HCT116 (cell line): ENCODE data around the gene SYTL3. TPM values are rescaled to one million over a fixed set of nuclear protein-coding genes. Genes with fewer than 3 reads are reported as not detected.
"Not testable (repeated sequence)": the region's sequence is repeated elsewhere in the genome, so short reads cannot be mapped to it uniquely, and the experiment has no call there.

Experiments
- ATAC-seq: fragments of 200-7000 bp; cut with Tn5 transposase; 2 replicates; pipeline ENCODE4 v1.9.1; 2020; ENCODE audit warnings: mild to moderate bottlenecking, moderate library complexity
- BruUV-seq: library from RNA; stranded (reverse); fragments of 400-500 nt; replicated peaks from 2 replicates; lab custom pipeline; 2021; lab: Mats Ljungman, UMichigan
- CTCF ChIA-PET: fragments of 300-600 bp; sonication (Branson Sonifier 250); formaldehyde crosslinking; loops from one replicate; lab custom pipeline; 2021; ENCODE audit warnings: antibody characterized with exemption; lab: Charles Lee
- POLR2A ChIA-PET: fragments of 300-600, 350-600 bp; sonication (Branson Sonifier 250); formaldehyde crosslinking; loops from one replicate; lab custom pipeline; 2021; ENCODE audit warnings: antibody characterized with exemption; lab: Charles Lee
- RAD21 ChIA-PET, 2 experiments: fragments of 300-600 bp; sonication (Branson Sonifier 250); formaldehyde crosslinking; loops; one replicate each; lab custom pipeline; 2023; ENCODE audit warnings: low total read pairs in 2 of 2; ENCODE audit not compliant: uncharacterized antibody in 2 of 2, unreplicated experiment in 2 of 2, low non-redundant PET in 1 of 2; lab: Charles Lee
- DNase-seq: peaks from one replicate; pipeline ENCODE4 v3.0.0-alpha.2; 2010; ENCODE audit warnings: low read depth, low spot score
- H2AFZ ChIP-seq: fragments of 200-600 bp; shearing (Covaris generic), sonication (generic); 2 replicates; pipeline ENCODE4 v1.6.1; 2017; ENCODE audit warnings: low read depth, mixed run types, mixed read lengths, antibody characterized with exemption, low read length; ENCODE audit not compliant: poor library complexity, severe bottlenecking
- H3K27ac ChIP-seq: 2 replicates; pipeline ENCODE4 v1.5.1; 2012; ENCODE audit warnings: low read depth, low read length
- H3K27me3 ChIP-seq: fragments of 200-600 bp; sonication (generic); 2 replicates; pipeline ENCODE4 v1.6.1; 2016; ENCODE audit warnings: mixed run types, low read length, mixed read lengths; ENCODE audit not compliant: insufficient read depth
- H3K36me3 ChIP-seq, 2 experiments: fragments of 200-500 bp in 1 of 2; fragments of 200-600 bp in 1 of 2; sonication (Bioruptor generic) in 1 of 2; sonication (generic) in 1 of 2; 2 replicates each; pipeline versions ENCODE4 v1.5.1 to v1.6.1; 2014 to 2016; ENCODE audit warnings: low read length in 2 of 2, inconsistent platforms in 1 of 2, mixed read lengths in 1 of 2, mixed run types in 1 of 2; ENCODE audit not compliant: insufficient read depth in 2 of 2, control insufficient read depth in 1 of 2
- H3K4me1 ChIP-seq, 2 experiments: fragments of 200-600 bp in 1 of 2; sonication (generic) in 1 of 2; 2 replicates each; pipeline versions ENCODE4 v1.5.1 to v1.6.1; 2012 to 2017; ENCODE audit warnings: low read length in 2 of 2, inconsistent platforms in 1 of 2, mild to moderate bottlenecking in 1 of 2, mixed read lengths in 1 of 2, mixed run types in 1 of 2, moderate library complexity in 1 of 2; ENCODE audit not compliant: insufficient read depth in 2 of 2, control insufficient read depth in 1 of 2
- H3K4me2 ChIP-seq: fragments of 200-600 bp; sonication (generic); 2 replicates; pipeline ENCODE4 v1.6.1; 2017; ENCODE audit warnings: mixed run types, low read length, mixed read lengths
- H3K4me3 ChIP-seq, 2 experiments: fragments of 200-600 bp in 1 of 2; sonication (generic) in 1 of 2; replicated peaks in 1 of 2; 2 replicates each; pipeline ENCODE4 v1.5.1; 2011 to 2016; ENCODE audit warnings: low read length in 2 of 2, control low read depth in 1 of 2, low read depth in 1 of 2, mild to moderate bottlenecking in 1 of 2, mixed read lengths in 1 of 2, mixed run types in 1 of 2
- H3K79me2 ChIP-seq: fragments of 200-600 bp; sonication (generic); 2 replicates; pipeline ENCODE4 v1.6.1; 2017; ENCODE audit warnings: mild to moderate bottlenecking, mixed run types, low read length, moderate library complexity, mixed read lengths; ENCODE audit not compliant: insufficient read depth
- H3K9ac ChIP-seq: fragments of 200-600 bp; sonication (generic); 2 replicates; pipeline ENCODE4 v1.6.1; 2016; ENCODE audit warnings: low read length, mixed read lengths
- H3K9me2 ChIP-seq: fragments of 200-600 bp; sonication (generic), shearing (Covaris generic); 2 replicates; pipeline ENCODE4 v1.6.1; 2017; ENCODE audit warnings: mixed run types, mild to moderate bottlenecking, moderate library complexity; ENCODE audit not compliant: insufficient read depth
- H3K9me3 ChIP-seq, 2 experiments: fragments of 200-500 bp in 1 of 2; fragments of 200-600 bp in 1 of 2; sonication (Bioruptor generic) in 1 of 2; sonication (generic) in 1 of 2; 2 replicates each; pipeline ENCODE4 v1.6.1; 2014 to 2017; ENCODE audit warnings: low read length in 2 of 2, mixed read lengths in 2 of 2, inconsistent platforms in 1 of 2, low read depth in 1 of 2, mild to moderate bottlenecking in 1 of 2, mixed run types in 1 of 2, moderate library complexity in 1 of 2; ENCODE audit not compliant: control insufficient read depth in 1 of 2, insufficient read depth in 1 of 2
- H4K20me1 ChIP-seq: fragments of 200-600 bp; sonication (generic), shearing (Covaris generic); 2 replicates; pipeline ENCODE4 v1.6.1; 2017; ENCODE audit warnings: mixed run types, mild to moderate bottlenecking, moderate library complexity; ENCODE audit not compliant: insufficient read depth
- ATF3 ChIP-seq: IDR thresholded peaks from 2 replicates; pipeline ENCODE4 v1.6.1; 2012
- EZH2 ChIP-seq: fragments of 200-600 bp; sonication (generic); IDR thresholded peaks from 2 replicates; pipeline ENCODE4 v1.6.1; 2017; ENCODE audit warnings: antibody characterized with exemption, mixed run types
- EZH2phosphoT487 ChIP-seq: fragments of 200-600 bp; IDR thresholded peaks from 2 replicates; pipeline ENCODE4 v1.6.1; 2018; ENCODE audit warnings: antibody characterized with exemption, borderline replicate concordance
- POLR2AphosphoS5 ChIP-seq: IDR thresholded peaks from 2 replicates; pipeline ENCODE4 v1.6.1; 2011; ENCODE audit warnings: mild to moderate bottlenecking, low read depth, low read length, moderate library complexity
- TCF7L2 ChIP-seq: IDR thresholded peaks from 2 replicates; pipeline ENCODE4 v1.7.0; 2011; ENCODE audit warnings: borderline replicate concordance, inconsistent platforms; ENCODE audit not compliant: insufficient read depth, insufficient read length; ENCODE audit errors: extremely low read depth
- ZBTB33 ChIP-seq: IDR thresholded peaks from 2 replicates; pipeline ENCODE4 v1.6.1; 2011; ENCODE audit warnings: mild to moderate bottlenecking, low read length, moderate library complexity; ENCODE audit not compliant: insufficient replicate concordance; ENCODE audit errors: extremely low read depth
- intact Hi-C: fragments of 100-400 bp; cut with micrococcal nuclease; formaldehyde crosslinking; loops from 2 replicates; pipeline ENCODE4 v1.10.0; 2022
- total RNA-seq: library from RNA; stranded (reverse); gene quantifications from one replicate; pipeline ENCODE4 v1.2.1, GENCODE V29; 2021; ENCODE audit not compliant: unreplicated experiment

The SYTL3 gene
- total RNA-seq, 1 experiment from 2014 or later, result 55.3 TPM

- Histone ChIP-seq H3K9me2 (no peaks in the 10 kb centered on the region), H3K9ac (no peak overlapping the region), H3K4me1 (peaks cover 12 to 16% of the 10 kb centered on the region in 2 experiments; a peak in 3 of 4 replicates), H2AFZ (no peak overlapping the region), H3K79me2 (no peaks in the 10 kb centered on the region; the same call in 1 of the 2 replicates), H3K36me3 (no peaks in the 10 kb centered on the region), H3K27ac (no peak overlapping the region), H3K27me3 (no peaks in the 10 kb centered on the region), H4K20me1 (no peaks in the 10 kb centered on the region), H3K9me3 (no peaks in the 10 kb centered on the region), H3K4me3 (no peak overlapping the region), H3K4me2 (no peak overlapping the region)
- ATAC-seq (no peak), DNase-seq (no peak)
- RAD21 ChIA-PET, result no interaction called here
- CTCF ChIA-PET, result no interaction called here
- no TSS peak for BruUV-seq
- intact Hi-C loops, result no loop called here
- TF ChIP-seq EZH2 (no peak), ATF3 (no peak), POLR2AphosphoS5 (no peak), EZH2phosphoT487 (no peak), ZBTB33 (no peak), TCF7L2 (no peak)
- POLR2A ChIA-PET, result no interaction called here
Observed at GRCh38 chr6:158674342-158675131, 24.7 kb downstream of the SYTL3 start.

- ATAC-seq, H3K36me3 ChIP-seq, RAD21 ChIA-PET, intact Hi-C loops, POLR2A ChIA-PET, H3K9me2 ChIP-seq, H2AFZ ChIP-seq, H4K20me1 ChIP-seq, H3K4me2 ChIP-seq, CTCF ChIA-PET, H3K9me3 ChIP-seq, H3K4me3 ChIP-seq, H3K27ac ChIP-seq, H3K79me2 ChIP-seq, DNase-seq, BruUV-seq, H3K9ac ChIP-seq, H3K27me3 ChIP-seq: not testable (repeated sequence)
- peaks cover 12 to 16% of the 10 kb centered on the region in 2 experiments; a peak in 3 of 4 replicates for H3K4me1 ChIP-seq
Observed at GRCh38 chr6:158677094-158677493, 27.2 kb downstream of the SYTL3 start.
